Prostate gland (tissue), 2 donors: Measurements from ENCODE around the gene OST4. TPM values are rescaled to one million over a fixed set of nuclear protein-coding genes. Genes with fewer than 3 reads are reported as not detected.

ENCODE experiments used
- DNase-seq: peaks from one replicate; pipeline ENCODE4 v3.0.0-alpha.2; 2019; ENCODE audit warnings: low spot score
- H3K27ac ChIP-seq, 2 donors: fragments of 200-600 bp; sonication (generic); 2 replicates each; pipeline ENCODE4 v1.5.1; 2017 to 2019
- H3K27me3 ChIP-seq: fragments of 200-600 bp; sonication (generic); replicated peaks from 2 replicates; pipeline ENCODE4 v1.5.1; 2019; ENCODE audit not compliant: insufficient read depth
- H3K36me3 ChIP-seq, 2 donors: fragments of 200-600 bp; sonication (generic); 1 replicate in 1 of 2; 2 replicates in 1 of 2; pipeline versions ENCODE4 v1.5.1 to v1.8.1; 2017 to 2019
- H3K4me1 ChIP-seq: fragments of 200-600 bp; sonication (generic); replicated peaks from 2 replicates; pipeline ENCODE4 v1.5.1; 2019
- H3K4me3 ChIP-seq, 2 donors: fragments of 200-600 bp; sonication (generic); 2 replicates each; pipeline ENCODE4 v1.5.1; 2017 to 2019
- H3K9me3 ChIP-seq: fragments of 200-600 bp; sonication (generic); 2 replicates; pipeline ENCODE4 v1.5.1; 2017
- CTCF ChIP-seq, 4 experiments: fragments of 200-600 bp in 2 of 4; fragments of 450-650 bp in 2 of 4; sonication (generic) in 2 of 4; IDR thresholded peaks; 1 replicate in 3 of 4; 2 replicates in 1 of 4; pipeline ENCODE4 v1.5.1; 2016 to 2019; ENCODE audit warnings: antibody characterized with exemption in 4 of 4, mild to moderate bottlenecking in 2 of 4, moderate library complexity in 2 of 4
- POLR2A ChIP-seq: fragments of 450-650 bp; IDR thresholded peaks from one replicate; pipeline ENCODE4 v1.6.1; 2016; ENCODE audit warnings: antibody characterized with exemption, mild to moderate bottlenecking
- POLR2AphosphoS5 ChIP-seq: sonication (generic); formaldehyde crosslinking; IDR thresholded peaks from one replicate; pipeline ENCODE4 v1.6.1; 2017; ENCODE audit warnings: antibody characterized with exemption
- WGBS: methylation state at CpG from one replicate; pipeline ENCODE4 v1.1.5; 2018; 5-methylcytosine and 5-hydroxymethylcytosine counted together
- intact Hi-C: fragments of 100-400 bp; cut with DNase I; formaldehyde crosslinking; loops from one replicate; pipeline ENCODE4 v1.14.2; 2022
- total RNA-seq, 2 donors: library from RNA; depleted of rRNA; stranded (reverse); fragments of >200 nt; gene quantifications; one replicate each; pipeline ENCODE4 v1.1.0, GENCODE V29; 2016

Gene OST4
- total RNA-seq, 2 donors from 2014 or later: 246 to 317 TPM

- H3K27me3 ChIP-seq: no peaks in the 10 kb centered on the region
- no peaks in the 10 kb centered on the region for H3K36me3 ChIP-seq
- no peak overlapping the region for H3K4me3 ChIP-seq
- peaks cover 3% of the 10 kb centered on the region for H3K4me1 ChIP-seq
- no peak for DNase-seq
- no peak overlapping the region for H3K27ac ChIP-seq
- TF ChIP-seq CTCF (IDR thresholded peaks at IDR 0.05): no peak
- no peak for TF ChIP-seq POLR2A
- no peak for TF ChIP-seq POLR2AphosphoS5
- intact Hi-C loops: no loop called here
- H3K9me3 ChIP-seq: no peaks in the 10 kb centered on the region
- WGBS: 67% methylated on average over 10 of the region's 10 CpGs
Observed at GRCh38 chr2:27092696-27093429, 21.4 kb upstream of the OST4 start.

GRCh38 chr2:27091746-27092695, 20.6 kb upstream of the OST4 start:
- 68% methylated on average over 25 of the region's 25 CpGs for WGBS
- TF ChIP-seq CTCF (IDR thresholded peaks at IDR 0.05): no peak
- no peak for TF ChIP-seq POLR2A
- TF ChIP-seq POLR2AphosphoS5: no peak
- no peak overlapping the region for H3K27ac ChIP-seq
- H3K27me3 ChIP-seq: no peaks in the 10 kb centered on the region
- no peaks in the 10 kb centered on the region for H3K9me3 ChIP-seq
- intact Hi-C loops: no loop called here
- H3K4me1 ChIP-seq: peaks cover 3% of the 10 kb centered on the region
- no peak overlapping the region for H3K4me3 ChIP-seq
- no peak for DNase-seq
- no peaks in the 10 kb centered on the region for H3K36me3 ChIP-seq

- TF ChIP-seq POLR2A: no peak
- TF ChIP-seq POLR2AphosphoS5: no peak
- no peak for TF ChIP-seq CTCF (IDR thresholded peaks at IDR 0.05)
- H3K27ac ChIP-seq: no peak overlapping the region
- 87% methylated on average over 14 of the region's 14 CpGs for WGBS
- no peak for DNase-seq
- no peaks in the 10 kb centered on the region for H3K36me3 ChIP-seq
- intact Hi-C loops: loop anchor here (5.0 kb wide), 1 partner anchor 127 kb away; no protein-coding TSS in a partner anchor
- no peaks in the 10 kb centered on the region for H3K27me3 ChIP-seq
- no peaks in the 10 kb centered on the region for H3K4me1 ChIP-seq
- H3K4me3 ChIP-seq: no peak overlapping the region
- no peaks in the 10 kb centered on the region for H3K9me3 ChIP-seq
Observed at GRCh38 chr2:27089111-27089954, 17.9 kb upstream of the OST4 start.

- H3K4me1 ChIP-seq: no peaks in the 10 kb centered on the region
- H3K36me3 ChIP-seq: no peaks in the 10 kb centered on the region
- intact Hi-C loops: loop anchor here (5.0 kb wide), 1 partner anchor 126 kb away; no protein-coding TSS in a partner anchor
- H3K27me3 ChIP-seq: no peaks in the 10 kb centered on the region
- H3K27ac ChIP-seq: no peak overlapping the region
- no peak for DNase-seq
- H3K9me3 ChIP-seq: no peaks in the 10 kb centered on the region
- 96% methylated on average over 6 of the region's 6 CpGs for WGBS
- TF ChIP-seq CTCF (IDR thresholded peaks at IDR 0.05) (no peak), POLR2AphosphoS5 (no peak), POLR2A (no peak)
- H3K4me3 ChIP-seq: no peak overlapping the region
Observed at GRCh38 chr2:27088634-27089033, 17.2 kb upstream of the OST4 start.
